ENCODE results near the gene CLCN6. TPM values are rescaled to one million over a fixed set of nuclear protein-coding genes. Genes with fewer than 3 reads are reported as not detected.

The CLCN6 gene
- polyA plus RNA-seq, 2 of the 4 experiments (the other 2 are of a cell fraction), result 5.7 to 9.0 TPM

GRCh38 chr1:11771481-11772043 lies 34.4 kb upstream of the CLCN6 start:
- no peaks in the 10 kb centered on the region for H3K9me3 ChIP-seq
- no peak overlapping the region for H3K4me3 ChIP-seq
- no peak for DNase-seq (ENCODE audit: low read depth in 1 of 2, low spot score in 1 of 2)
- ChIA-PET POLR2A (no interaction called here), CTCF (interaction anchor here (1.8 kb wide), 1 partner anchor 13 kb away, joined by 7 read pairs; no protein-coding TSS in a partner anchor)
- 46% methylated on average over 7 of the region's 11 CpGs for WGBS (ENCODE audit: missing lambda C conversion rate)
- TF ChIP-seq NR3C1 (IDR thresholded peaks at IDR 0.05), result no peak
- no peak for TF ChIP-seq KDM5A (IDR thresholded peaks at IDR 0.05)
- no peak for TF ChIP-seq EHF (CRISPR knock-in tag; IDR thresholded peaks at IDR 0.05)
- TF ChIP-seq ZSCAN20 (CRISPR knock-in tag; IDR thresholded peaks at IDR 0.05), result no peak
- TF ChIP-seq NPAS2 (CRISPR knock-in tag; IDR thresholded peaks at IDR 0.05; ENCODE audit: borderline replicate concordance), result no peak
- no peak overlapping the region for H3K27ac ChIP-seq
- H3K4me1 ChIP-seq, result no peaks in the 10 kb centered on the region
- FAIRE-seq, result no peak
- no peak for ATAC-seq
- H3K4me2 ChIP-seq, result no peak overlapping the region

- ChIA-PET POLR2A (no interaction called here), CTCF (interaction anchor here (1.8 to 4.5 kb wide), 2 partner anchors 12 to 13 kb away, joined by 7 to 26 read pairs; no protein-coding TSS in a partner anchor)
- 54% methylated on average over 3 of the region's 5 CpGs for WGBS (ENCODE audit: missing lambda C conversion rate)
- no peak for FAIRE-seq
- TF ChIP-seq ELK1 (IDR thresholded peaks at IDR 0.05; ENCODE audit: low read depth, low read length), result no peak
- no peak for TF ChIP-seq SMC3 (IDR thresholded peaks at IDR 0.05)
- TF ChIP-seq FOSB (CRISPR knock-in tag; IDR thresholded peaks at IDR 0.05), result no peak
- no peak for TF ChIP-seq PBX3 (IDR thresholded peaks at IDR 0.05)
- no peak for TF ChIP-seq HES2 (IDR thresholded peaks at IDR 0.05)
- TF ChIP-seq MAZ (IDR thresholded peaks at IDR 0.05; ENCODE audit: borderline replicate concordance, low read depth, low read length), result no peak
- TF ChIP-seq MAX (IDR thresholded peaks at IDR 0.05), result no peak
- no peak for TF ChIP-seq EHF (CRISPR knock-in tag; IDR thresholded peaks at IDR 0.05)
- TF ChIP-seq FOXS1 (CRISPR knock-in tag; IDR thresholded peaks at IDR 0.05), result no peak
- TF ChIP-seq ZC3H11A (IDR thresholded peaks at IDR 0.05), result no peak
- Histone ChIP-seq H3K4me1 (no peaks in the 10 kb centered on the region), H3K9me3 (no peaks in the 10 kb centered on the region), H3K4me3 (no peak overlapping the region), H3K4me2 (no peak overlapping the region), H3K27ac (no peak overlapping the region)
- DNase-seq (ENCODE audit: low read depth in 1 of 2, low spot score in 1 of 2), result no peak
- ATAC-seq, result no peak
Measured at GRCh38 chr1:11772458-11772857, 33.5 kb upstream of the CLCN6 start.

GRCh38 chr1:11774753-11775152 lies 31.2 kb upstream of the CLCN6 start:
- ChIA-PET POLR2A (no interaction called here), CTCF (interaction anchor here (4.5 kb wide), 1 partner anchor 11 kb away, joined by 26 read pairs; no protein-coding TSS in a partner anchor)
- DNase-seq (ENCODE audit: low read depth in 1 of 2, low spot score in 1 of 2), result no peak
- H3K9me3 ChIP-seq, result no peaks in the 10 kb centered on the region
- no peak for ATAC-seq
- no peak overlapping the region for H3K4me3 ChIP-seq
- no peak overlapping the region for H3K4me2 ChIP-seq
- no peak for FAIRE-seq
- H3K4me1 ChIP-seq, result no peaks in the 10 kb centered on the region
- H3K27ac ChIP-seq, result no peak overlapping the region
- no peak for TF ChIP-seq EP300 (IDR thresholded peaks at IDR 0.05)
- no peak for TF ChIP-seq RARB (CRISPR knock-in tag; IDR thresholded peaks at IDR 0.05)
- WGBS (ENCODE audit: missing lambda C conversion rate), result 71% methylated on average over 5 of the region's 9 CpGs

GRCh38 chr1:11777658-11778322 lies 28.2 kb upstream of the CLCN6 start:
- DNase-seq (ENCODE audit: low read depth in 1 of 2, low spot score in 1 of 2), result no peak
- Histone ChIP-seq H3K4me2 (no peak overlapping the region), H3K4me1 (no peaks in the 10 kb centered on the region), H3K27ac (no peak overlapping the region), H3K9me3 (no peaks in the 10 kb centered on the region), H3K4me3 (no peak overlapping the region)
- no peak for ATAC-seq
- no peak for FAIRE-seq
- ChIA-PET POLR2A (no interaction called here), CTCF (no interaction called here)
- 91% methylated on average over 4 of the region's 8 CpGs for WGBS (ENCODE audit: missing lambda C conversion rate)
- no peak for TF ChIP-seq BHLHE40 (IDR thresholded peaks at IDR 0.05; ENCODE audit: low read depth, low read length)
- no peak for TF ChIP-seq NR3C1 (IDR thresholded peaks at IDR 0.05)
- no peak for TF ChIP-seq CHD4 (IDR thresholded peaks at IDR 0.05; ENCODE audit: borderline replicate concordance)
- no peak for TF ChIP-seq CBX8 (IDR thresholded peaks at IDR 0.05)
- no peak for TF ChIP-seq RAD21 (conservative IDR thresholded peaks at IDR 0.05 in 1 of 2, IDR thresholded peaks at IDR 0.05 in 1 of 2)
- TF ChIP-seq MYC (IDR thresholded peaks at IDR 0.05; ENCODE audit: borderline replicate concordance, low read length), result no peak
- no peak for TF ChIP-seq HES2 (IDR thresholded peaks at IDR 0.05)
- no peak for TF ChIP-seq ZC3H11A (IDR thresholded peaks at IDR 0.05)
- no peak for TF ChIP-seq MAX (IDR thresholded peaks at IDR 0.05)
- TF ChIP-seq NPAS2 (CRISPR knock-in tag; IDR thresholded peaks at IDR 0.05; ENCODE audit: borderline replicate concordance), result no peak
- no peak for TF ChIP-seq CTCF (IDR thresholded peaks at IDR 0.05)
- no peak for TF ChIP-seq TFCP2L1 (CRISPR knock-in tag; IDR thresholded peaks at IDR 0.05)
- no peak for TF ChIP-seq FOXS1 (CRISPR knock-in tag; IDR thresholded peaks at IDR 0.05)
- no peak for TF ChIP-seq FOSB (CRISPR knock-in tag; IDR thresholded peaks at IDR 0.05)

Measured in A549 (cell line).